ENCODE measurements around the gene SMARCAD1. TPM values are rescaled to one million over a fixed set of nuclear protein-coding genes. Genes with fewer than 3 reads are reported as not detected.
"Not testable (repeated sequence)": the region's sequence is repeated elsewhere in the genome, so short reads cannot be mapped to it uniquely, and the experiment has no call there.

The SMARCAD1 gene
- total RNA-seq, 1 donor from 2014 or later, result 38.9 TPM

GRCh38 chr4:94307231-94307871 lies 99.7 kb downstream of the SMARCAD1 start:
- intact Hi-C loops (cut with micrococcal nuclease), result loop anchor here (5.0 kb wide), 1 partner anchor 100 kb away; no protein-coding TSS in a partner anchor
- H3K4me3 Mint-ChIP-seq (ENCODE audit: low read depth), result no peak overlapping the region
- no peak overlapping the region for H3K27ac Mint-ChIP-seq
- peaks cover 3% of the 10 kb centered on the region for H3K27me3 Mint-ChIP-seq (ENCODE audit: low read depth)
- H3K9me3 Mint-ChIP-seq, result no peaks in the 10 kb centered on the region
- DNase-seq (ENCODE audit: low spot score), result no peak
- H3K4me1 Mint-ChIP-seq (ENCODE audit: low read depth), result peaks cover 14% of the 10 kb centered on the region
- no peaks in the 10 kb centered on the region for H3K36me3 Mint-ChIP-seq (ENCODE audit: low read depth)

- DNase-seq (ENCODE audit: low spot score); H3K4me1 Mint-ChIP-seq (ENCODE audit: low read depth); H3K4me3 Mint-ChIP-seq (ENCODE audit: low read depth); intact Hi-C loops (cut with micrococcal nuclease); H3K36me3 Mint-ChIP-seq (ENCODE audit: low read depth); H3K27ac Mint-ChIP-seq: not testable (repeated sequence)
- peaks cover 13% of the 10 kb centered on the region for H3K27me3 Mint-ChIP-seq (ENCODE audit: low read depth)
- peaks cover 27% of the 10 kb centered on the region for H3K9me3 Mint-ChIP-seq
Observed at GRCh38 chr4:94319927-94320326, 112.3 kb downstream of the SMARCAD1 start.

GRCh38 chr4:94325835-94326234 lies 118.2 kb downstream of the SMARCAD1 start:
- Mint-ChIP-seq H3K36me3 (ENCODE audit: low read depth) (peaks cover 14% of the 10 kb centered on the region), H3K9me3 (peaks cover 45% of the 10 kb centered on the region), H3K4me1 (ENCODE audit: low read depth) (no peaks in the 10 kb centered on the region), H3K27ac (no peak overlapping the region), H3K27me3 (ENCODE audit: low read depth) (peaks cover 19% of the 10 kb centered on the region), H3K4me3 (ENCODE audit: low read depth) (no peak overlapping the region)
- no peak for DNase-seq (ENCODE audit: low spot score)
- intact Hi-C loops (cut with micrococcal nuclease), result no loop called here

GRCh38 chr4:94329933-94330332 lies 122.3 kb downstream of the SMARCAD1 start:
- peaks cover 3% of the 10 kb centered on the region for H3K4me1 Mint-ChIP-seq (ENCODE audit: low read depth)
- H3K9me3 Mint-ChIP-seq, result peaks cover 21% of the 10 kb centered on the region
- no peak overlapping the region for H3K27ac Mint-ChIP-seq
- intact Hi-C loops (cut with micrococcal nuclease), result no loop called here
- H3K4me3 Mint-ChIP-seq (ENCODE audit: low read depth), result no peak overlapping the region
- no peak for DNase-seq (ENCODE audit: low spot score)
- peaks cover 12% of the 10 kb centered on the region for H3K27me3 Mint-ChIP-seq (ENCODE audit: low read depth)
- H3K36me3 Mint-ChIP-seq (ENCODE audit: low read depth), result peaks cover 14% of the 10 kb centered on the region

GRCh38 chr4:94332983-94333590 lies 125.4 kb downstream of the SMARCAD1 start:
- H3K36me3 Mint-ChIP-seq (ENCODE audit: low read depth), result peaks cover 4% of the 10 kb centered on the region
- no peak for DNase-seq (ENCODE audit: low spot score)
- H3K9me3 Mint-ChIP-seq, result peaks cover 2% of the 10 kb centered on the region
- intact Hi-C loops (cut with micrococcal nuclease), result no loop called here
- H3K4me1 Mint-ChIP-seq (ENCODE audit: low read depth), result peaks cover 3% of the 10 kb centered on the region
- no peak overlapping the region for H3K27ac Mint-ChIP-seq
- peaks cover 12% of the 10 kb centered on the region for H3K27me3 Mint-ChIP-seq (ENCODE audit: low read depth)
- H3K4me3 Mint-ChIP-seq (ENCODE audit: low read depth), result no peak overlapping the region

GRCh38 chr4:94333866-94334265 lies 126.2 kb downstream of the SMARCAD1 start:
- H3K36me3 Mint-ChIP-seq (ENCODE audit: low read depth), result peaks cover under 1% of the 10 kb centered on the region
- peaks cover 8% of the 10 kb centered on the region for H3K4me1 Mint-ChIP-seq (ENCODE audit: low read depth)
- no peak overlapping the region for H3K27ac Mint-ChIP-seq
- H3K9me3 Mint-ChIP-seq, result no peaks in the 10 kb centered on the region
- no peak overlapping the region for H3K4me3 Mint-ChIP-seq (ENCODE audit: low read depth)
- H3K27me3 Mint-ChIP-seq (ENCODE audit: low read depth), result peaks cover 11% of the 10 kb centered on the region
- no peak for DNase-seq (ENCODE audit: low spot score)
- intact Hi-C loops (cut with micrococcal nuclease), result no loop called here

GRCh38 chr4:94334476-94334875 lies 126.8 kb downstream of the SMARCAD1 start:
- Mint-ChIP-seq H3K36me3 (ENCODE audit: low read depth) (no peaks in the 10 kb centered on the region), H3K4me3 (ENCODE audit: low read depth) (no peak overlapping the region), H3K27ac (no peak overlapping the region), H3K27me3 (ENCODE audit: low read depth) (peaks cover 8% of the 10 kb centered on the region), H3K4me1 (ENCODE audit: low read depth) (peaks cover 13% of the 10 kb centered on the region), H3K9me3 (no peaks in the 10 kb centered on the region)
- intact Hi-C loops (cut with micrococcal nuclease), result no loop called here
- no peak for DNase-seq (ENCODE audit: low spot score)

- Mint-ChIP-seq H3K9me3 (no peaks in the 10 kb centered on the region), H3K4me3 (ENCODE audit: low read depth) (no peak overlapping the region), H3K27me3 (ENCODE audit: low read depth) (peaks cover 5% of the 10 kb centered on the region), H3K27ac (no peak overlapping the region), H3K36me3 (ENCODE audit: low read depth) (no peaks in the 10 kb centered on the region), H3K4me1 (ENCODE audit: low read depth) (peaks cover 18% of the 10 kb centered on the region)
- intact Hi-C loops (cut with micrococcal nuclease), result loop anchor here (5.0 kb wide), 1 partner anchor 33 kb away; no protein-coding TSS in a partner anchor
- DNase-seq (ENCODE audit: low spot score), result no peak
Observed at GRCh38 chr4:94334962-94335361, 127.3 kb downstream of the SMARCAD1 start.

GRCh38 chr4:94336303-94336702 lies 128.6 kb downstream of the SMARCAD1 start:
- no peaks in the 10 kb centered on the region for H3K36me3 Mint-ChIP-seq (ENCODE audit: low read depth)
- peaks cover 4% of the 10 kb centered on the region for H3K27me3 Mint-ChIP-seq (ENCODE audit: low read depth)
- no peak for DNase-seq (ENCODE audit: low spot score)
- no peak overlapping the region for H3K4me3 Mint-ChIP-seq (ENCODE audit: low read depth)
- H3K4me1 Mint-ChIP-seq (ENCODE audit: low read depth), result peaks cover 18% of the 10 kb centered on the region
- intact Hi-C loops (cut with micrococcal nuclease), result loop anchor here (5.0 kb wide), 1 partner anchor 34 kb away; no protein-coding TSS in a partner anchor
- no peak overlapping the region for H3K27ac Mint-ChIP-seq
- H3K9me3 Mint-ChIP-seq, result no peaks in the 10 kb centered on the region

- H3K27me3 Mint-ChIP-seq (ENCODE audit: low read depth); DNase-seq (ENCODE audit: low spot score); H3K36me3 Mint-ChIP-seq (ENCODE audit: low read depth); H3K27ac Mint-ChIP-seq; H3K9me3 Mint-ChIP-seq; H3K4me3 Mint-ChIP-seq (ENCODE audit: low read depth): not testable (repeated sequence)
- H3K4me1 Mint-ChIP-seq (ENCODE audit: low read depth), result peaks cover 23% of the 10 kb centered on the region
- intact Hi-C loops (cut with micrococcal nuclease), result loop anchor here (5.0 kb wide), 1 partner anchor 34 kb away; no protein-coding TSS in a partner anchor
Observed at GRCh38 chr4:94336791-94337190, 129.1 kb downstream of the SMARCAD1 start.

GRCh38 chr4:94338681-94339351 lies 131.2 kb downstream of the SMARCAD1 start:
- Mint-ChIP-seq H3K9me3 (no peaks in the 10 kb centered on the region), H3K27me3 (ENCODE audit: low read depth) (peaks cover 4% of the 10 kb centered on the region), H3K4me3 (ENCODE audit: low read depth) (peak overlapping the region; percentile 52), H3K27ac (peak overlapping the region; percentile 91), H3K36me3 (ENCODE audit: low read depth) (no peaks in the 10 kb centered on the region), H3K4me1 (ENCODE audit: low read depth) (peaks cover 30% of the 10 kb centered on the region)
- no peak for DNase-seq (ENCODE audit: low spot score)
- intact Hi-C loops (cut with micrococcal nuclease), result loop anchor here (1.0 to 5.0 kb wide), 4 partner anchors 10 to 910 kb away; no protein-coding TSS in a partner anchor

- Mint-ChIP-seq H3K9me3 (no peaks in the 10 kb centered on the region), H3K27me3 (ENCODE audit: low read depth) (no peaks in the 10 kb centered on the region), H3K4me1 (ENCODE audit: low read depth) (peaks cover 36% of the 10 kb centered on the region), H3K36me3 (ENCODE audit: low read depth) (no peaks in the 10 kb centered on the region), H3K4me3 (ENCODE audit: low read depth) (peak overlapping the region; percentile 68), H3K27ac (peak overlapping the region; percentile 91)
- no peak for DNase-seq (ENCODE audit: low spot score)
- intact Hi-C loops (cut with micrococcal nuclease), result loop anchor here (1.0 to 5.0 kb wide), 4 partner anchors 10 to 909 kb away; no protein-coding TSS in a partner anchor
Observed at GRCh38 chr4:94339779-94340178, 132.1 kb downstream of the SMARCAD1 start.
